HEK293 (cell line): ENCODE data around the gene ACIN1.

Experiments used
- PBX3 ChIP-seq: sonication (generic); formaldehyde crosslinking; IDR thresholded peaks from 2 replicates; pipeline ENCODE4 v1.8.1; 2022; ENCODE audit warnings: mild to moderate bottlenecking, moderate library complexity, missing genetic modification reagents
- ZEB2 ChIP-seq: fragments of 450-650 bp; formaldehyde crosslinking; IDR thresholded peaks from 2 replicates; pipeline ENCODE4 v1.5.1; 2016; ENCODE audit warnings: missing biosample characterization, missing genetic modification characterization
- ZNF239 ChIP-seq: fragments of 450-650 bp; formaldehyde crosslinking; IDR thresholded peaks from 2 replicates; pipeline ENCODE4 v1.5.1; 2016; ENCODE audit warnings: missing biosample characterization, missing genetic modification characterization
- ZNF549 ChIP-seq: fragments of 450-650 bp; IDR thresholded peaks from 2 replicates; pipeline ENCODE4 v1.5.1; 2018; ENCODE audit warnings: missing biosample characterization, missing genetic modification characterization, mild to moderate bottlenecking, inconsistent platforms, moderate library complexity
- ZNF558 ChIP-seq: fragments of 450-650 bp; formaldehyde crosslinking; IDR thresholded peaks from 2 replicates; pipeline ENCODE4 v1.5.1; 2016; ENCODE audit warnings: missing biosample characterization, missing genetic modification characterization
- ZNF660 ChIP-seq: fragments of 450-650 bp; IDR thresholded peaks from 2 replicates; pipeline ENCODE4 v1.5.1; 2018; ENCODE audit warnings: missing biosample characterization, mild to moderate bottlenecking, missing genetic modification characterization

- TF ChIP-seq ZNF549 (no peak), ZNF558 (tag by site-specific recombination) (no peak), ZNF660 (tag by site-specific recombination) (no peak), ZNF239 (tag by site-specific recombination) (no peak), PBX3 (CRISPR knock-in tag) (no peak), ZEB2 (no peak)
Observed at GRCh38 chr14:23131482-23131881, 36.5 kb upstream of the ACIN1 start.
